GM13976 (cell line): ENCODE data around the gene DUS1L.

ENCODE experiments used
- DNase-seq: peaks from one replicate; pipeline ENCODE4 v3.0.0; 2012; ENCODE audit warnings: low spot score
- in situ Hi-C: fragments of 300-500 bp; cut with MboI; formaldehyde crosslinking; loops from one replicate; pipeline ENCODE4 v1.12.0; 2022; ENCODE audit warnings: low sequenced_read_pairs, mixed read lengths, inconsistent platforms; ENCODE audit not compliant: unreplicated experiment
- TF ChIP-seq, protein P1 (sequence below): IDR thresholded peaks from 2 replicates; pipeline ENCODE4 v1.5.1; 2012; ENCODE audit warnings: borderline replicate concordance, mild to moderate bottlenecking; ENCODE audit not compliant: insufficient read depth; ENCODE audit errors: extremely low read depth, missing control alignments, control extremely low read depth

The DUS1L gene

GRCh38 chr17:82064433-82065192, 991 bp downstream of the DUS1L start:
- DNase-seq: no peak
- TF ChIP-seq, protein P1, sequence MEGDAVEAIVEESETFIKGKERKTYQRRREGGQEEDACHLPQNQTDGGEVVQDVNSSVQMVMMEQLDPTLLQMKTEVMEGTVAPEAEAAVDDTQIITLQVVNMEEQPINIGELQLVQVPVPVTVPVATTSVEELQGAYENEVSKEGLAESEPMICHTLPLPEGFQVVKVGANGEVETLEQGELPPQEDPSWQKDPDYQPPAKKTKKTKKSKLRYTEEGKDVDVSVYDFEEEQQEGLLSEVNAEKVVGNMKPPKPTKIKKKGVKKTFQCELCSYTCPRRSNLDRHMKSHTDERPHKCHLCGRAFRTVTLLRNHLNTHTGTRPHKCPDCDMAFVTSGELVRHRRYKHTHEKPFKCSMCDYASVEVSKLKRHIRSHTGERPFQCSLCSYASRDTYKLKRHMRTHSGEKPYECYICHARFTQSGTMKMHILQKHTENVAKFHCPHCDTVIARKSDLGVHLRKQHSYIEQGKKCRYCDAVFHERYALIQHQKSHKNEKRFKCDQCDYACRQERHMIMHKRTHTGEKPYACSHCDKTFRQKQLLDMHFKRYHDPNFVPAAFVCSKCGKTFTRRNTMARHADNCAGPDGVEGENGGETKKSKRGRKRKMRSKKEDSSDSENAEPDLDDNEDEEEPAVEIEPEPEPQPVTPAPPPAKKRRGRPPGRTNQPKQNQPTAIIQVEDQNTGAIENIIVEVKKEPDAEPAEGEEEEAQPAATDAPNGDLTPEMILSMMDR: no peak
- in situ Hi-C loops: no loop called here

DNA sequence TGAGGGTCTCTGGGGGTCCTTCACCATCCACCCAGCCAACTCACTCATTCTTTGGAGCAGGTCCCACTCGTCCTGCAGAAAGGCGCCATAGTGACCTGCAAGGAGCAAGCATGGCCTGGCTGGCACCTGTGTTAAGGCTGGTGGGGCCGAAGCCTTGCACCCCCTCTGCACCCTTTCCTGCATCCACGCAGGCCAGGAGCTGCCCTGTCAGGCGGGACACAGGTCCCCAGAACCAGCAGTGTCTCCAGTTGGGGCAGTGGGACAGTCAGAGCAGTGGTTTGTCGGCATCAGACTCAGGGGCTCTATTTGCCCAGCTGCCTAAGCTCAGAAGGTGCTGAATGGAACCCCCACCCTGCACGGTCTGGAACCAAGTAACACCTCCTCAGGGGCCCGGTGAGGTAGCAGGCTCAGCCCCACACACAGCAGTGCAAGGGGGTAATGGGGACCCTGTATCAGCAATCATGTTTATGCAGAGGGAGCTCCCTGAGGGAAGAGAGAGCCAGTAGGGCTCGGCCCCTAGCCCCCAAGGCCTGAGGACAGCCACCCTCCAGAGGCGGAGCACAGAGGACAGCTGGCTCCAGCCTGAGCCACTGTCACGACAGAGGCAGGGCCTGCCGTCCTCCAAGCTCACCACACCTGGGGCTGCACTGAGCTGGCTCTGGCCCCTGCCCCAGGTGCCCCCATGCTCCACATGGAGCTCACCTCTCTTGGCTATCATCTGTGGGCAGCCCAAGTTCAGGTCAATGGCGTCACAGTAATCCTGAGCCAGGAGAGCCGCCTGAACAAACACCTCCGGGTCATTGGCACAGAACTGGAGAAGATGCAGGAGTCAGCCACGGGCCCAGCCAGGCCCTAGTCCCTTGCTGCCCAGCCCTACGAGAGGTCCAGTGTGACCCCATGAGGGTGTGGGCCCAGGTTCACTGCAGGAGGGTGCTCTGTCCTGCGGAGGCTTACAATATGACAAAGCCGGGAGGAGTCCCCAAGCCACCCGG, 1.9 kb downstream of the DUS1L start:
- in situ Hi-C loops: no loop called here
- DNase-seq: no peak
- TF ChIP-seq, protein P1: no peak

GRCh38 chr17:82062984-82063368, 2.6 kb downstream of the DUS1L start:
- no peak for DNase-seq
- in situ Hi-C loops: no loop called here
- TF ChIP-seq, protein P1: no peak

- DNase-seq: no peak
- TF ChIP-seq, protein P1: no peak
- in situ Hi-C loops: no loop called here
Measured at GRCh38 chr17:82062076-82062983, 3.3 kb downstream of the DUS1L start.

GRCh38 chr17:82061047-82061925, 4.3 kb downstream of the DUS1L start:
- DNase-seq: no peak
- TF ChIP-seq, protein P1: no peak
- in situ Hi-C loops: no loop called here
